GM12873 (cell line): ENCODE data around the gene TTC39B.

Experiments
- TF ChIP-seq, protein P1 (sequence below): IDR thresholded peaks from 2 replicates; pipeline ENCODE4 v1.5.1; 2012; ENCODE audit warnings: low read depth, mild to moderate bottlenecking, moderate library complexity, low read length, control low read depth; ENCODE audit not compliant: insufficient read depth; ENCODE audit errors: missing control alignments

The TTC39B gene

DNA sequence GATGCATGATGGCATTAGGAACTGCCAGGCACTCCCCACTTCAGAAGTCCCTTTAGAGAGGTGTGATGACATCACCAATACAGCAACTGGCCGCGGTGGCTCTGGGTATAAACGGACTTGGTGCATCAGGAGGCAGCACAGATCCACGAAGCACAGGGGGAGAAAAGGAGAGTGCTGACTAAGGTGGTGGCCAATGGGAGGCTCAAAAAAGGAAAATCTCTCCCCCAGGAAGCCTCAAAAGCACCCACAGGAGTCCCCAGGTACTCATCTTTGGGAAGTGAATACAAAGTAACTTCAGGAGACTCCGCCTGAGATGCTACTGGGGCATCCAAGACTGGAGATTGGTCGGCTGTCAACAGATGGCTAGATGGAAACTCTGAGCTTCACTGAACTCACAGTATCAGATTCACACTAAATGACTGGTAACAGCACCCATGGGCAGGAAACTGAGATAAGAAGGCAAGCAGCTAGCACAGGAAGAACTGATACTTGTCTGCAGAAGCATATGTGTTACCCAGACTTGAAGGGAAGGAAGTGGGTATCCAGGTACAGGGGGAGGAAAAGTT is 7.6 kb downstream of the TTC39B start:
- TF ChIP-seq, protein P1, sequence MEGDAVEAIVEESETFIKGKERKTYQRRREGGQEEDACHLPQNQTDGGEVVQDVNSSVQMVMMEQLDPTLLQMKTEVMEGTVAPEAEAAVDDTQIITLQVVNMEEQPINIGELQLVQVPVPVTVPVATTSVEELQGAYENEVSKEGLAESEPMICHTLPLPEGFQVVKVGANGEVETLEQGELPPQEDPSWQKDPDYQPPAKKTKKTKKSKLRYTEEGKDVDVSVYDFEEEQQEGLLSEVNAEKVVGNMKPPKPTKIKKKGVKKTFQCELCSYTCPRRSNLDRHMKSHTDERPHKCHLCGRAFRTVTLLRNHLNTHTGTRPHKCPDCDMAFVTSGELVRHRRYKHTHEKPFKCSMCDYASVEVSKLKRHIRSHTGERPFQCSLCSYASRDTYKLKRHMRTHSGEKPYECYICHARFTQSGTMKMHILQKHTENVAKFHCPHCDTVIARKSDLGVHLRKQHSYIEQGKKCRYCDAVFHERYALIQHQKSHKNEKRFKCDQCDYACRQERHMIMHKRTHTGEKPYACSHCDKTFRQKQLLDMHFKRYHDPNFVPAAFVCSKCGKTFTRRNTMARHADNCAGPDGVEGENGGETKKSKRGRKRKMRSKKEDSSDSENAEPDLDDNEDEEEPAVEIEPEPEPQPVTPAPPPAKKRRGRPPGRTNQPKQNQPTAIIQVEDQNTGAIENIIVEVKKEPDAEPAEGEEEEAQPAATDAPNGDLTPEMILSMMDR, result no peak

DNA sequence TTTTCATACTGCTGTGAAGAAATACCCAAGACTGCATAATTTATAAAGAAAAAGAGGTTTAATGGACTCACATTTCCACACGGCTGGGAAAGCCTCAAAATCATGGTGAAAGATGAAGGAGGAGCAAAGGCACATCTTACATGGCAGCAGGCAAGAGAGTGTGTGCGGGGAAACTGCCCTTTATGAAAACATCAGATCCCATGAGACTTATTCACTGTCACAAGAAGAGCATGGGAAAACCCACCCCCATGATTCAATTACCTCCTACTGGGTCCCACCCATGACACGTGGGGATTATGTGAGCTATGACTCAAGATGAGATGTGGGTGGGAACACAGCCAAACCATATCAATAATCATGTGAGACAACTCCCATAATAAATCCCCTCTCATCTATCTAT is 8.7 kb downstream of the TTC39B start:
- TF ChIP-seq, protein P1, result no peak

DNA sequence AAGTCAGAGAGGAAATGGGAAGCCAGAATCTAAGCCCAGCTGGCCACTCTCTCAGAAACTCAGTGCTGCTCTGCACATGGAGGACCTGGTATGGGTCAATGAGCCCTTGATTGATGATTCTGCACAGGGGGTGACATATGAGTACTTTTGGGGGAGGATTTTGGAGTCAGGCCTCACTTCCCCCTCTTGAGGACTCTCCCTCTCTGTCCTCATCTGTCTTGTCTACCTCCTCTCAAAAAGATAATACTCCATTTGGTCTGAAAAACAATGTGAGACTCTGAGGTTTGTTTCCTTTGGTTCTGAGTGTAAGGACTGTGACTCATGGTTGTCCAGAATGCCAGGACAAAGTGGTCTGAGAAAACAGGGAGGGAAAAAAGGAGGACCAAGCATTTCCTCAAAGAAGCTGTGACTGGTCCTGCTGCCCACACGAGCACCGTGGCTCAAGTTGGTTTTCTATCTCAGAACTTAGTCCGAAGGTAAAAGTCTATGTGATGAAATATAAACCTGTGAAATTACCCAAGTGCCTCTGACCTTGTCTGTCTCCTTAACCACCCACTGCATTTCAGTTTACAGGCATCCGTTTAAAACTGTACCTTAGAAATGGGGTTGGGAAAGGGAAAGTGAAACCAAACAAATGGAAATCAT is 11.1 kb downstream of the TTC39B start:
- TF ChIP-seq, protein P1, result no peak

DNA sequence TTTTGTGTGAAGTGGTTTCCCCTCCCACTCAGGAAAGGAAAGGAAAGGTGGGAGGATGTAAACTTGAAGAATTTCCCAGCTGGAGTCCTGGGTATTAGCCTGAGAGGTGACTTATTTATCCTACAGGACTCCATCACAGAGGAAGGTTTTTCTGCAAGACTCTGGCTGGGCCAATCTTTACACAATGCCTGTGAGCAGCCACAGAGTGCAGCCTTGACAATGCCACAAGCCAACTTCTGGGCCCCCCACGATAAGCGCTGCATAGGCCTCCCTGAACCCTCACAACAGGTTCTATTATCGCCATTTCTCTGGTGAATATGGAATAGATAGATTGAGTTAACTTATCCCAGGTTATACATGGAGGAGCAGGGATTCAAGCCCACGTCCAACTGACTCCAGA is 12.4 kb downstream of the TTC39B start:
- TF ChIP-seq, protein P1, result no peak

DNA sequence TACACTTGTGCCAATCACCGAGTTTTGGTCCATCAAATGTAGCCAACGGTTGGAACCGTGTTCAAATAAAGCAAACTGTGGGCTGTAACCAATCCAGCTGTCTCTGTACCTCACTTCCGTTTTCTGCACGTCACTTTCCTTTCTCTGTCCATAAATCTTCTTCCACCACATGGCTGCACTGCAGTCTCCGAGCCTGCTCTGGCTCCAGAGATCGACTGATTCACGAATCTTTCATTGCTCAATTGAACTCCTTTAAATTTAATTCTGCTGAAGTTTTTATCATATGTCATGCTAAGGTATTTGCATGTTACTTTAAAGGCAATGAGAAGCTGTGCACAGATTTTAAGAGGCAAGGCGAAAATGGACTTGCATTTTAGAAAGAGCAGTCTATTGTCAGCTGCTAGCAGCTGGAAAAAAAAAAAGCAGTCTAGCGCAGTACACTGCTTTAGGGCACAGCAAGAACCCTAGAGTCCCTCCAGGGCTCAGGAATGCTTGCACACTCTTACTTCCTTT is 13.2 kb downstream of the TTC39B start:
- TF ChIP-seq, protein P1, result no peak

DNA sequence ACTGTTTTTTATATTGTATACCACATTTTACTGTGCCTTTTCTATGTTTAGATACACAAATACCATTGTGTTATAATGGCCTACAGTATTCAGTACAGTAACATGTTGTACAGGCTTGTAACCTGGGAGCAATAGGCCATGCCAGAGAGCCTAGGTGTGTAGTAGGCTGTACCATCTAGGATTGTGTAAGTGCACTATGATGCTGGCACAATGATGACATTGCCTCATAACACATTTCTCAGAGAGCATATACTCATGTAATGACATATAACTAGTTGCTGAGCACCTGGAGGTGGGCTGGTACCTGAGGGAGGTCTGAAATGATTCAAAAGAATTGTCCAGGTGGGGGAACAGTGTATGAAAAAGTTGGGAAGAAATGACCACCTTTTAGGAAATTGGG is 13.9 kb downstream of the TTC39B start:
- TF ChIP-seq, protein P1, result no peak

DNA sequence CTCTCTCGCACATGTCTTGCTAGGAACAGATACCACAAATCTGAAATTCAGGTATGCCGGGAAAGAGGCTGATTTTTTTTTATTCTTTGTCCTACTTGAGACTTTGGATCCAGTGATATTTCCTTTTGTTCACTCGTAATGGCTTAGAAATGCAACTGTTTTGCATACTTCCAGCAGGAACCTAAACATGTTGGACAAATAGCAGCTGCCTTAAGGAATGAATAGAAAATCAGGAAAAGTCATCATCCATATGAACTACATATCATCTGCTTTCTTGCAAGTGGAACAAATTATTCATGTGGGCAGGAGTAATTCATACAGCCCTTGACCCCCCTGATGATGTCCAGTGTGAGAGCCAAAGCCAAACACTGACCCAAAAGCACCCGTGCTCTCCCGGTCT is 17.4 kb downstream of the TTC39B start:
- TF ChIP-seq, protein P1, result no peak
